Peyer's patch (tissue), 4 donors: ENCODE measurements around the gene PTPRM. TPM values are rescaled to one million over a fixed set of nuclear protein-coding genes. Genes with fewer than 3 reads are reported as not detected.

ENCODE experiments used
- DNase-seq, 3 donors: peaks; one replicate each; pipeline ENCODE4 v3.0.0-alpha.2; 2017 to 2019
- H3K27ac ChIP-seq, 4 donors: fragments of 200-600 bp; sonication (generic); one replicate each; pipeline ENCODE4 v1.5.1; 2016 to 2019
- H3K27me3 ChIP-seq, 2 donors: fragments of 200-600 bp; sonication (generic); one replicate each; pipeline ENCODE4 v1.5.1; 2019
- H3K36me3 ChIP-seq, 3 donors: fragments of 200-600 bp; sonication (generic); one replicate each; pipeline ENCODE4 v1.5.1; 2016 to 2019
- H3K4me1 ChIP-seq, 4 donors: fragments of 200-600 bp; sonication (generic); one replicate each; pipeline ENCODE4 v1.5.1; 2016 to 2019
- H3K4me3 ChIP-seq, 4 donors: fragments of 200-600 bp; sonication (generic); 1 replicate in 3 of 4; 2 replicates in 1 of 4; pipeline ENCODE4 v1.5.1; 2016 to 2019; ENCODE audit warnings: mild to moderate bottlenecking in 1 of 4
- H3K9me3 ChIP-seq, 4 donors: fragments of 200-600 bp; sonication (generic); one replicate each; pipeline ENCODE4 v1.5.1; 2016 to 2019; ENCODE audit warnings: mild to moderate bottlenecking in 1 of 4
- POLR2A ChIP-seq, 2 donors: fragments of 450-650 bp; IDR thresholded peaks; one replicate each; pipeline ENCODE4 v1.5.1; 2017; ENCODE audit warnings: antibody characterized with exemption in 2 of 2, mild to moderate bottlenecking in 2 of 2, moderate library complexity in 2 of 2
- total RNA-seq, 4 donors: library from RNA; depleted of rRNA; stranded (reverse); fragments of >200 nt; gene quantifications; one replicate each; pipeline ENCODE4 v1.1.0, GENCODE V29; 2016
- TF ChIP-seq, protein P1 (sequence below), 6 experiments: fragments of 450-650 bp in 4 of 6; fragments of 200-600 bp in 2 of 6; sonication (generic) in 1 of 6; IDR thresholded peaks; one replicate each; pipeline ENCODE4 v1.5.1; 2017 to 2019; ENCODE audit warnings: antibody characterized with exemption in 6 of 6, mild to moderate bottlenecking in 3 of 6, moderate library complexity in 1 of 6

Gene PTPRM
- total RNA-seq, 4 donors from 2014 or later: 39.6 to 211 (median 80.3) TPM

DNA sequence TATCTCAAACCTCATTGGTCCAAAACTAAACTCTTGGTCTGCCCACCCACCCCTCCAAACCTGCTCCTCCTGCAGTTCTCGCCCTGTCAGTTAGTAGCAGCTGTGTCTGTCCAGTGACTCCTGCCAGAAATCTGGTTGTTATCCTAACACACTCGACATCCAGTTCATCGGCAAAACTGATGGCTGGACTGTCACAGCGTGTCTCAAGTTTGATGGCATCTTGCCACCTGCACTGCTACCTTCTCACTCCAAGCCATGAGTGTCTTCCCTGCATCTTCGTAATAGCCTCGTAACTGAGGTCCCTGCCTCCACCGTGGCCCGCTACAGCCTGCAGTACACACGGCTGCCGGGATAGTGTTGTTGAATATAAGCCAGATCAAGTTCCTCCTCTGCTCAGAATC lies 572.0 kb downstream of the PTPRM start:
- Histone ChIP-seq H3K27me3 (no peaks in the 10 kb centered on the region), H3K4me1 (peaks cover 0 to 7% (median 0%) of the 10 kb centered on the region in 4 donors), H3K4me3 (no peak overlapping the region), H3K9me3 (no peaks in the 10 kb centered on the region), H3K27ac (peak overlapping the region in 1 of 4 donors; percentile 48), H3K36me3 (no peaks in the 10 kb centered on the region)
- no peak for DNase-seq
- TF ChIP-seq, protein P1, sequence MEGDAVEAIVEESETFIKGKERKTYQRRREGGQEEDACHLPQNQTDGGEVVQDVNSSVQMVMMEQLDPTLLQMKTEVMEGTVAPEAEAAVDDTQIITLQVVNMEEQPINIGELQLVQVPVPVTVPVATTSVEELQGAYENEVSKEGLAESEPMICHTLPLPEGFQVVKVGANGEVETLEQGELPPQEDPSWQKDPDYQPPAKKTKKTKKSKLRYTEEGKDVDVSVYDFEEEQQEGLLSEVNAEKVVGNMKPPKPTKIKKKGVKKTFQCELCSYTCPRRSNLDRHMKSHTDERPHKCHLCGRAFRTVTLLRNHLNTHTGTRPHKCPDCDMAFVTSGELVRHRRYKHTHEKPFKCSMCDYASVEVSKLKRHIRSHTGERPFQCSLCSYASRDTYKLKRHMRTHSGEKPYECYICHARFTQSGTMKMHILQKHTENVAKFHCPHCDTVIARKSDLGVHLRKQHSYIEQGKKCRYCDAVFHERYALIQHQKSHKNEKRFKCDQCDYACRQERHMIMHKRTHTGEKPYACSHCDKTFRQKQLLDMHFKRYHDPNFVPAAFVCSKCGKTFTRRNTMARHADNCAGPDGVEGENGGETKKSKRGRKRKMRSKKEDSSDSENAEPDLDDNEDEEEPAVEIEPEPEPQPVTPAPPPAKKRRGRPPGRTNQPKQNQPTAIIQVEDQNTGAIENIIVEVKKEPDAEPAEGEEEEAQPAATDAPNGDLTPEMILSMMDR (IDR thresholded peaks at IDR 0.05): no peak
- no peak for TF ChIP-seq POLR2A (IDR thresholded peaks at IDR 0.05)

DNA sequence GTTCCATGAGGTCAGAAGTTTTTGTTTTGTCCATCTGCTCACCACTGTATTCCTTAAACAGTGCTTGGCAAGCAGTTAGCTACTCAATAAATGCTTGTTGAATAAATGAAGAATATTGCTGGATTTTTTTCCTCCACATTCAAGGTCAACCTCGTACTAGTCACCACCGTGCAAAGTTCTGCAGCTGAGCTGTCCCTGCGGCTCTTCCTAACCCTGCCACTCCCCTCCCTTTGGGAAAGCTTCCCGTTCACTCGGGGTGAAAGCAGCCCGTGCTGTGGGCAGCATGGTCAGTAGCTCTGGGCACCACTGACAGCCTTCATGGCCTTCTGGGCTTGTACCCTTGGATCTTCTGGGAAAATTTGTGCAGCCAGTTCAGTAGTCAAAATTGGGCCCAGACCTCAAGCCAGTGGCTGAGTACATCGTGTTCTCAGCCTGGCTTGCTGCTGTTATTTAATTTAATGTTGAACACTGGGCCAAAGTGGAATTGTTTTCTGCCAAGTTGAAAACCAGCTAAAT lies 572.8 kb downstream of the PTPRM start:
- Histone ChIP-seq H3K27me3 (no peaks in the 10 kb centered on the region), H3K4me3 (no peak overlapping the region), H3K27ac (peak overlapping the region in 1 of 4 donors; percentile 48), H3K4me1 (peaks cover 0 to 7% (median 0%) of the 10 kb centered on the region in 4 donors), H3K9me3 (no peaks in the 10 kb centered on the region), H3K36me3 (no peaks in the 10 kb centered on the region)
- no peak for DNase-seq
- TF ChIP-seq POLR2A (IDR thresholded peaks at IDR 0.05): no peak

DNA sequence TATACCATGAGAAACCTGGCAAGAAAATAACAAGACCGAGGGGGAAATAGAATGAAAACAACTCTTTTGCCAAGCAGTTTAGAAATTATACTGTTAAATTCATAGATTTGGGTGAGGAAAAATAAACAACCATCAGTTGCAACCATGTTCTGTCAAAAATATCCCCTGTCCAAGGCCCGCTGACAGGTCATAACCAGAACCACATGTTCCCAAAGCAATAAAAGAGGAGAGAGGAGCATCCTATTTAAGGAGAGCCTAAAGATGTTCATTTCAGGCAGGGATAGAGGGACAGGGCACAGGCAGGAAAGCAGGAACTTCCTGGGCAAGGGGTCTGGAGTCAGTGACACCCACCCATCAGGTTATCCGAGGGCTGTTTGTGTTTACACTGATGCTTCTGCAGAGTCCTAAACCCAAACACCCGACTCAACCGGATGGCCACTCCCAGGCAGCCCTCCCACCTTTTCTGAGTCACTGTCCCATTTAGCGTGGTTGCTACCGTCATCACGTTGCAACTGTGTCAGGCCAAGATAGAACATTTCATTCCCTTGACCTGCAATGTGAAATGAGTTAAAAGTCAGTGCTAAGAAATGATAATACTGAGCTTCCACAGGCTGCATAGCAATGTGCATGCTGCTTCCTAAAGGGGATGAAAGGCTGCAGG lies 573.9 kb downstream of the PTPRM start:
- H3K9me3 ChIP-seq: no peaks in the 10 kb centered on the region
- no peaks in the 10 kb centered on the region for H3K27me3 ChIP-seq
- TF ChIP-seq POLR2A (IDR thresholded peaks at IDR 0.05): no peak
- TF ChIP-seq, protein P1 (IDR thresholded peaks at IDR 0.05): no peak
- H3K27ac ChIP-seq: peak overlapping the region in 1 of 4 donors; percentile 19
- peaks cover 0 to 7% (median 0%) of the 10 kb centered on the region in 4 donors for H3K4me1 ChIP-seq
- H3K36me3 ChIP-seq: no peaks in the 10 kb centered on the region
- H3K4me3 ChIP-seq: no peak overlapping the region
- no peak for DNase-seq

DNA sequence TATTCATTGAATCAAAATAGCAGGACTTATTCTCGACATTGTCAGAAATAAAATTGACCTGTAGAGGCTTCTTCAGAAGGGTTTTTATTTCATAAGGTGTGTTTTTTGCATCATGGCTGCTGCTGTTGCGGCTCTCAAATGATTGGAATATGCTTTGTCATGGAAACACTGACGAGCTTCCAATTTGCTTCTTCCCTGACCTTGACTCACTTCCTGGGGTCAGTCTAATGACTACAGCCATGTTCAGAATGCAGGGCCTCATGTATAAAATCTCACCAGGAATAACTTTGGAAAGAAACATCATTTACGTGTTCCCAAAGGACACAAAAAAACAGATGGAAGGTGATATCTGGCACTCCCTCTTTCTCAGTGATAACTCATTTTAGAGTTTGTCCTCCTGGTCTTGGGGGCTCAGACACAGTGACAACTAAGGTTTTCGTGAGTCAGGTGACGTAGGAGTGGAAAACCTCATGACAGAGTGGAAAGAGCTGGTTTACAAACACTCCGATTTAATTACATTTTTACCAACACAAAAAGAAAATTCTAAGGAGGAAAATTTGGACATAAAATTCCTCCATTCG lies 575.1 kb downstream of the PTPRM start:
- Histone ChIP-seq H3K27ac (no peak overlapping the region), H3K27me3 (no peaks in the 10 kb centered on the region), H3K36me3 (no peaks in the 10 kb centered on the region), H3K4me1 (peaks cover 0 to 7% (median 0%) of the 10 kb centered on the region in 4 donors), H3K4me3 (no peak overlapping the region), H3K9me3 (no peaks in the 10 kb centered on the region)
- no peak for TF ChIP-seq POLR2A (IDR thresholded peaks at IDR 0.05)
- TF ChIP-seq, protein P1 (IDR thresholded peaks at IDR 0.05): no peak
- no peak for DNase-seq

DNA sequence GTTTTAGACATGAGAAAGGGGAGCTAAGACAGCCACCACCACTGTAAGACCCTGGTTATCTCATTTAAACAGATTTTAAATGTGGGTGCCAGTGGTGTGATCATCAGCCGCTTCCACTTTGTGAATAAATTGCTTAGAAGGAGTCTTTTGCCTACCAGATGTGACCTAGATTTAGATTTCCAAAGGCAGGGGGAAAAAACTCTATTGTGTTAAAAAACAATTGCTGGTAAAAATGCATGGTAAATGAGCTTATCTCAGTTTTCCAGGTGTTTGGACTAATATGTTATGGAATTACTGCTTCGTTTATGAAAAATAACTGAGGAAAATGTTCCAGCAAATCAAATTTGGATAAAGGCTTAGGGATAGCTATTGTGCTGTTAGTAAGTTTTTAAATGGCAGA lies 575.8 kb downstream of the PTPRM start:
- no peak for DNase-seq
- Histone ChIP-seq H3K4me1 (peaks cover 0 to 7% (median 0%) of the 10 kb centered on the region in 4 donors), H3K4me3 (no peak overlapping the region), H3K27me3 (no peaks in the 10 kb centered on the region), H3K9me3 (no peaks in the 10 kb centered on the region), H3K27ac (no peak overlapping the region), H3K36me3 (no peaks in the 10 kb centered on the region)
- TF ChIP-seq POLR2A (IDR thresholded peaks at IDR 0.05): no peak
- TF ChIP-seq, protein P1 (IDR thresholded peaks at IDR 0.05): no peak

DNA sequence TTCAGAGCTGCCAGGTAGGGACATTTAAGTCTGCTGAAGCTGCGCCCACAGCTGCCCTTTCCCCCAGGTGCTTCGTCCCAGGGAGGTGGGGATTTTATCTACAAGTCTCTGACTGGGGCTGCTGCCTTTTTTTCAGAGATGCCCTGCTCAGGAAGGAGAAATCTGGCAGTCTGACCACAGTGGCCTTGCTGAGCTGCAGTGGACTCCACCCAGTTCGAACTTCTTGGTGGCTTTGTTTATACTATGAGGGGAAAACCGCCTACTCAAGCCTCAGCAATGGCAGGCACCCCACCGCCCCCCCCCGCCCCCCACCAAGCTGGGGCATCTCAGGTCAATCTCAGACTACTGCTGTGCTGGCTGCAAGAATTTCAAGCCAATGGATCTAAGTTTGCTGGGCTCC lies 584.1 kb downstream of the PTPRM start:
- Histone ChIP-seq H3K27me3 (no peaks in the 10 kb centered on the region), H3K4me1 (no peaks in the 10 kb centered on the region), H3K4me3 (no peak overlapping the region), H3K9me3 (no peaks in the 10 kb centered on the region), H3K36me3 (no peaks in the 10 kb centered on the region), H3K27ac (no peak overlapping the region)
- DNase-seq: no peak
- no peak for TF ChIP-seq POLR2A (IDR thresholded peaks at IDR 0.05)
- TF ChIP-seq, protein P1 (IDR thresholded peaks at IDR 0.05): no peak
